Measurements from ENCODE around the gene OXCT1.
A peak's percentile ranks its signal among the peaks of the same experiment; 100 is the strongest.

OXCT1 gene

DNA sequence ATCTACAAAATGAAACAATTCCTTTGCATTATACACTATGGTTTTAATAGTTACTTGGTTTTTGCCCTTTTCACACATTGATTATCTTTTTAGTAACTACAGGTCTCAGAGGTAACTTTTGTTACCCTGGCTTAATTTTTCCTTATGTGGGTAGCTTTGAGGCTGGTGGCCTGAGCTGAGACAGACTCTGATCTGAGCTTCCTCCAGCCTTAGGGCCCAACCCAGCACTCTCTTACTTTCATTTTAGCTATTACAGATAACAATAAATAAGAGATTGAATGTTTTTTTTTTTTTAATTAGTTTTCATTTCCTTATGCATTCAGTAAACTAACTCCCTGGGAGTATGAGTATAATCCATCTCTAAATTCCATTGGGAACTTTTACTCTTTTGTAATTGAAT, 15.1 kb upstream of the OXCT1 start:
- Histone ChIP-seq H3K27me3 (ENCODE audit: control insufficient read depth in 1 of 2, insufficient read depth in 2 of 2, low read length in 2 of 2) (no peaks in the 10 kb centered on the region), H3K27ac (ENCODE audit: low read depth, low read length) (no peak overlapping the region), H3K9ac (ENCODE audit: low read length) (no peak overlapping the region), H3K4me1 (ENCODE audit: insufficient read depth, low read length) (no peaks in the 10 kb centered on the region), H3K4me3 (ENCODE audit: low read depth in 1 of 2, low read length in 2 of 2) (no peak overlapping the region), H3K9me3 (ENCODE audit: low read length) (no peaks in the 10 kb centered on the region), H3K36me3 (ENCODE audit: insufficient read depth, low read length) (no peaks in the 10 kb centered on the region)

DNA sequence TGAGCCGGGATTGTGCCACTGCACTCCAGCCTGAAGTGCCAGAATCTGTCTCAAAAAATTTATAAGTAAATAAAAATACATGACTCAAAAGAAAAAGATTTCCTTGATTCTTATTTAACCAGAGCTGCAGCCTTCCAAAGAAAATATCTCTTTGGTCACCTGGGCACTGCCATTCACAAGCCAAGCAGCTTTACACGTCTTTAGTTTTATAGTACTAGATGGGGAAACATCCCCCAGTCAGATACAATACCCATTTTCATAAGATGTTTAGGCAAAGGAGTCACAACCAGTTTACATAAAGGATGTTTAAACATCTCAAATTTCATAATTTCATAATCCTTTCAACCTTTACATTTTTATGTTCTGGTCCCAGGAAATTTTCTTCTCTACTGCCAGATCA, 13.7 kb upstream of the OXCT1 start:
- Histone ChIP-seq H3K9ac (ENCODE audit: low read length) (no peak overlapping the region), H3K27ac (ENCODE audit: low read depth, low read length) (no peak overlapping the region), H3K4me3 (ENCODE audit: low read depth in 1 of 2, low read length in 2 of 2) (no peak overlapping the region), H3K27me3 (ENCODE audit: control insufficient read depth in 1 of 2, insufficient read depth in 2 of 2, low read length in 2 of 2) (no peaks in the 10 kb centered on the region), H3K4me1 (ENCODE audit: insufficient read depth, low read length) (no peaks in the 10 kb centered on the region), H3K36me3 (ENCODE audit: insufficient read depth, low read length) (no peaks in the 10 kb centered on the region), H3K9me3 (ENCODE audit: low read length) (no peaks in the 10 kb centered on the region)

DNA sequence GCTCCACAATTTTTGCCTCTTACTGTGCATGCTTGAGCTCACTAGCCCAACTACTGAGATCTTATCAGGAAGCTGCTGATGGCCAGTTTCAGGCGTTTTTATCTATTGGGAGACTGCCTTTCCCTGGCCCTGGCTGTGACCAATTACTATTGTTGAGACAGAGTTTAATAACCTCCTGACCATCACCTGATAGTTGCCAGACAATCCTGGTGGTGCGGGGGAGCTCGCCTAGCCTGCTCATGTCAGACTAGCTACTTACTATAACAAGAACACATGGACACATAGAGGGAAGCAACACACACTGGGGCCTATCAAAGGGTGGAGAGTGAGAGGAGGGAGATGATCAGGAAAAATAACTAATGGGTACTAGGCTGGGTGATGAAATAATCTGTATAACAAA, 13.0 kb upstream of the OXCT1 start:
- Histone ChIP-seq H3K27ac (ENCODE audit: low read depth, low read length) (no peak overlapping the region), H3K27me3 (ENCODE audit: control insufficient read depth in 1 of 2, insufficient read depth in 2 of 2, low read length in 2 of 2) (no peaks in the 10 kb centered on the region), H3K9me3 (ENCODE audit: low read length) (no peaks in the 10 kb centered on the region), H3K4me1 (ENCODE audit: insufficient read depth, low read length) (no peaks in the 10 kb centered on the region), H3K4me3 (ENCODE audit: low read depth in 1 of 2, low read length in 2 of 2) (no peak overlapping the region), H3K36me3 (ENCODE audit: insufficient read depth, low read length) (no peaks in the 10 kb centered on the region), H3K9ac (ENCODE audit: low read length) (no peak overlapping the region)

DNA sequence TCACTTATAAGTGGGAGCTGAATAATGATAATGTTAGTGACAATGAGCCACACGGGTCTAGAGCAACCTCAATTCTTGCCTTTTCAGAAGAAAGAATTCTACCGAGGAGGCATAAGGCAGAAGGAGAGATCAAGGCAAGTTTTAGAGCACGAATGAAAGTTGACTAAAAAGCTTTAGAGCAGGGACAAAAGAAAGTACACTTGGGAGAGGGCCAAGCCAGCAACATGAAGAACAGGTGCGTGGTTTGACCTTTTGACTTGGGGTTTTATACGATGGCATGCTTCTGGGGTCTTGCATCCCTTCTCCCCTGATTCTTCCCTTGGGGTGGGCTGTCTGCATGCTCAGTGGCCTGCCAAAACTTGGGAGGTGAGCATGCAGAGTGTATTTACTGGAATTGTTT, 12.5 kb upstream of the OXCT1 start:
- no peaks in the 10 kb centered on the region for H3K36me3 ChIP-seq (ENCODE audit: insufficient read depth, low read length)
- no peak overlapping the region for H3K9ac ChIP-seq (ENCODE audit: low read length)
- H3K27ac ChIP-seq (ENCODE audit: low read depth, low read length), result no peak overlapping the region
- no peaks in the 10 kb centered on the region for H3K4me1 ChIP-seq (ENCODE audit: insufficient read depth, low read length)
- no peaks in the 10 kb centered on the region for H3K9me3 ChIP-seq (ENCODE audit: low read length)
- no peak overlapping the region for H3K4me3 ChIP-seq (ENCODE audit: low read depth in 1 of 2, low read length in 2 of 2)
- H3K27me3 ChIP-seq (ENCODE audit: control insufficient read depth in 1 of 2, insufficient read depth in 2 of 2, low read length in 2 of 2), result no peaks in the 10 kb centered on the region

DNA sequence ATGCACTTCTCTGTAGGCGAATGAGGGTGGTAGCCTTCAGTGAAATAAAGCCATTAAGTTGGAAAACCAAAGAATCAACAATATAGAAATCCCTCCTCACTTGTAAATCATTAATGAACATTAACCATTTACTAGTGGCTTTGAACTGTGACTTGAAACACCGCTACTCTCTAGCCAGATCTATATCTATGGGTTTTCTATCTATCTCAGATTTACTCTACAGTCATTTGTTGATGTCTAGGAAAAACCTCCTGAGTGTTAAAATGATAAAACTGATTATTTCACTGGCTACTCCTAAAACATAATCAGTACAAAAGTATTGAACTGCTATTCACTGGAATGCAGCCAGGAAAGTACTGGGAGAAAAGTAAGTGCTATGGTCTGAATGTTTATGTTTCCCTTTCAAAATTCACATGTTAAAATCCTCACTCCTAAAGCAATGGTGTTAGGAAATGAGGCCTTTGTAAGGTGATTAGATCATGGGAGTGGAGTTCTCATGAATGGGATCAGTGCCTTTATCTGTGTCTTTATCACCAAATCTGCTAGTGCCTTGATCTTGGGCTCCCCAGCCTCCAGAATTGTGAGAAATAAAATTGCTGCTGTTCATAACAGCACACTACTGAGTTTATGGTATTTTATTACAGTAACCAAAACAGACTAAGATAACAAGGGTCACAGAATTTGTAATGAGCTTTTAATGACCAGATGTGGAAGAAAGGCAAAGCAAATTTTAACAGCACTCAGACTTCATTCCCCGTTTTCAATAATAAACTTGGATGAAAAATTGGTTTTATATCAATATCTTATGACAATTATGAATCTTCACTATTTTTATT, 8.6 kb upstream of the OXCT1 start:
- H3K36me3 ChIP-seq (ENCODE audit: insufficient read depth, low read length), result no peaks in the 10 kb centered on the region
- H3K4me1 ChIP-seq (ENCODE audit: insufficient read depth, low read length), result no peaks in the 10 kb centered on the region
- H3K27me3 ChIP-seq (ENCODE audit: control insufficient read depth in 1 of 2, insufficient read depth in 2 of 2, low read length in 2 of 2), result no peaks in the 10 kb centered on the region
- H3K27ac ChIP-seq (ENCODE audit: low read depth, low read length), result no peak overlapping the region
- no peaks in the 10 kb centered on the region for H3K9me3 ChIP-seq (ENCODE audit: low read length)
- H3K9ac ChIP-seq (ENCODE audit: low read length), result no peak overlapping the region
- no peak overlapping the region for H3K4me3 ChIP-seq (ENCODE audit: low read depth in 1 of 2, low read length in 2 of 2)

DNA sequence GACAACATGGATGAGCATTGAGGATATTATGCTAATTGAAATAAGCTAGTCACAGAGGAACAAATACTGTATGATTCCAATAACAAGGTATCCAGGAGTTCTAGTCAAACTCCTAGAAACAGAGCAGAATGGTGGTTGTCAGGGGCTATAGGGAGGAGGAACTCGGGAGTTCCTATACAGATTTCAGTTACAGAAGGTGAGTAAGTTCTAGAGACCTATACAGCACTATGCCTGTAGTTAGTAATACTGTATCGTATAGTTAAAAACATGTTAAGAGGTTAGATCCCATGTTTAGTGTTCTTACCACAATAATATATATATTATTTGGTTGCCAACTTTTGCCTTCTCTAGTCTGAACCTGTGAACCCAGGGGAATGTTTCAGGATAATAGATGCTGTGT, 7.9 kb upstream of the OXCT1 start:
- Histone ChIP-seq H3K9me3 (ENCODE audit: low read length) (no peaks in the 10 kb centered on the region), H3K27ac (ENCODE audit: low read depth, low read length) (no peak overlapping the region)

DNA sequence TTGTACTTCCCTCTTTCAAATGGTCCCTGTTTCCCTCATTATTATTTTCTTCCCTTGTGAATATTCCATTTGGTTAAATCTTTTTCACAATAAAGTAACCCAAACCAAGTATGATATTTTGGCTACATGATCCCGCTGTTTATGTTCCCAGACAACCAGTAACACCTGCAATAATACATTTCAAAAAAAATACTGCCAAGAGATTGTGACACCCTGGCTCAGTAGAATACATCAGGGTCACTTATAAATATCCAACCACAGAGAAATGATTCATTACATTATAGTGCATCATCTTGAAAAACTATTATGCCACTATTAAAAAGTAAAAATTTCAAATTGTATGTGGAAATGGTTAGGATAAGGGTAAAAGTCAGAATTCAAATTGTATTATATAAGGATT, 7.2 kb upstream of the OXCT1 start:
- Histone ChIP-seq H3K4me1 (ENCODE audit: insufficient read depth, low read length) (no peaks in the 10 kb centered on the region), H3K27me3 (ENCODE audit: control insufficient read depth in 1 of 2, insufficient read depth in 2 of 2, low read length in 2 of 2) (no peaks in the 10 kb centered on the region), H3K9ac (ENCODE audit: low read length) (no peak overlapping the region), H3K27ac (ENCODE audit: low read depth, low read length) (no peak overlapping the region), H3K9me3 (ENCODE audit: low read length) (no peaks in the 10 kb centered on the region), H3K36me3 (ENCODE audit: insufficient read depth, low read length) (no peaks in the 10 kb centered on the region), H3K4me3 (ENCODE audit: low read depth in 1 of 2, low read length in 2 of 2) (no peak overlapping the region)

More for the DNA sequence above, 7.9 kb upstream of the OXCT1 start:
- Histone ChIP-seq H3K36me3 (ENCODE audit: insufficient read depth, low read length) (no peaks in the 10 kb centered on the region), H3K27me3 (ENCODE audit: control insufficient read depth in 1 of 2, insufficient read depth in 2 of 2, low read length in 2 of 2) (no peaks in the 10 kb centered on the region), H3K4me3 (ENCODE audit: low read depth in 1 of 2, low read length in 2 of 2) (no peak overlapping the region), H3K9ac (ENCODE audit: low read length) (no peak overlapping the region), H3K4me1 (ENCODE audit: insufficient read depth, low read length) (no peaks in the 10 kb centered on the region)

DNA sequence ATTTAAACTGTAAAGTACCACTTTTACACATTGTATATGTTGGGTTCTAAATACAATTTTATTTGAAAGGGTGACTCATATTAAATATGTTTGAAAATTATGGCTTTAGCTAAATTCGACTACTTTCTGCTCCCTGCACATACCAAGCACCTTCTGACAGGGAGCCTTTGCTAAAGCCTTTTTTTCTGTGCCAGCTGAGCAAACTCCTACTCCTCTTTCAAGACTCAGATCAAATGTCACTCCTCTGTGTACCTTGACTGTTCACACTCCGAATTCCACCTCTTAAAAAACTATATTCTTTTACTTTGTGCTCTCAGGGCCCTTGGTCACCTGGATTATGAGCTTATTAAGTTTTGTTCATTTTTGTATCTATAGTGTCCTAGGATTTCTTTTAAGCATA, 6.5 kb upstream of the OXCT1 start:
- Histone ChIP-seq H3K27ac (ENCODE audit: low read depth, low read length) (no peak overlapping the region), H3K9ac (ENCODE audit: low read length) (no peak overlapping the region), H3K36me3 (ENCODE audit: insufficient read depth, low read length) (no peaks in the 10 kb centered on the region), H3K4me1 (ENCODE audit: insufficient read depth, low read length) (peaks cover 2% of the 10 kb centered on the region), H3K27me3 (ENCODE audit: control insufficient read depth in 1 of 2, insufficient read depth in 2 of 2, low read length in 2 of 2) (no peaks in the 10 kb centered on the region), H3K4me3 (ENCODE audit: low read depth in 1 of 2, low read length in 2 of 2) (no peak overlapping the region), H3K9me3 (ENCODE audit: low read length) (no peaks in the 10 kb centered on the region)

DNA sequence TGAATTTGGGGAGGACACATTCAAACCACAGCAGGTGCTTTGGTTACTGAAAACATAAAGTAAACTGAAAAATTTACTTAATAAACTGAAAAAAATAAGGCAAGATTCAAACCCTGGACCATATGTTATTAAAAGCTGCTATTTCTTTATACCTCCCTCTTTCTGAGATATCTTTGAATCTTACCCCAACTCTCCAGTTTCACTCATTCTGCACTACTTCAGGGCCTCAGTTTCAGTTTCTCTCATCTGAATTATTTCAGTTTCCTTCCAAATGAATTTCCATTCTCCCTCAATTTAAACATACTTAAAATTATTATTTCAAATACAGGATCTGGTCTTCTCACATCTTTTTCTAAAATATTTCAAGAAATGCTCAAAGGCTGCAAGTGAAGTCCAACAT, 4.9 kb upstream of the OXCT1 start:
- Histone ChIP-seq H3K27ac (ENCODE audit: low read depth, low read length) (no peak overlapping the region), H3K36me3 (ENCODE audit: insufficient read depth, low read length) (no peaks in the 10 kb centered on the region), H3K4me1 (ENCODE audit: insufficient read depth, low read length) (peaks cover 14% of the 10 kb centered on the region), H3K9ac (ENCODE audit: low read length) (no peak overlapping the region), H3K9me3 (ENCODE audit: low read length) (no peaks in the 10 kb centered on the region), H3K27me3 (ENCODE audit: control insufficient read depth in 1 of 2, insufficient read depth in 2 of 2, low read length in 2 of 2) (no peaks in the 10 kb centered on the region), H3K4me3 (ENCODE audit: low read depth in 1 of 2, low read length in 2 of 2) (no peak overlapping the region)

DNA sequence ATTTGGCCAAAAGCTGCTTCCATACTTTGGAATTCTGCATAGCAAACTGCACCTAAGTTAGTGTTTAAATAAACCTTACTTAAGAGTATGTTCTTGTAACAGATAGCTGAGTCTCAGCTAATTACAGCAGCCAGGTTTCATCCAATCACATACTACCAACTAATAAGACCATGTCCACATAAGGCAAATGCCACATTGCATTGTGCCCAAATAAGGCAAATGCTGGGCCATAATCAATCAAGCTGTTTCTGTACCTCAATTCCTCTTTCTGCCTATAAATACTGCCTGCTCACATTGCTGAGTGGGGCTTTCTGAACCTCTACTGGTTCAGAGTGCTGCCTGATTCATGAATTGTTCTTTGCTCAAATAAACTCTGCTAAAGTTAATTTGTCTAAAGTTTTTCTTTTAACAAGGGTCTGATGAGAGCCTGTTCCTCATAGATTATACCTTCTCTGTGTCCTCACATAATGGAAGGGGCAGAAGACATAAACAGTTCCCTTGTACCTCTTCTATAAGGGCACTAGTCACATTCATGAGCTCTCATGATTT, 4.4 kb upstream of the OXCT1 start:
- Histone ChIP-seq H3K27me3 (ENCODE audit: control insufficient read depth in 1 of 2, insufficient read depth in 2 of 2, low read length in 2 of 2) (no peaks in the 10 kb centered on the region), H3K36me3 (ENCODE audit: insufficient read depth, low read length) (no peaks in the 10 kb centered on the region), H3K9me3 (ENCODE audit: low read length) (no peaks in the 10 kb centered on the region), H3K27ac (ENCODE audit: low read depth, low read length) (no peak overlapping the region), H3K4me1 (ENCODE audit: insufficient read depth, low read length) (peaks cover 14% of the 10 kb centered on the region), H3K4me3 (ENCODE audit: low read depth in 1 of 2, low read length in 2 of 2) (no peak overlapping the region), H3K9ac (ENCODE audit: low read length) (no peak overlapping the region)

DNA sequence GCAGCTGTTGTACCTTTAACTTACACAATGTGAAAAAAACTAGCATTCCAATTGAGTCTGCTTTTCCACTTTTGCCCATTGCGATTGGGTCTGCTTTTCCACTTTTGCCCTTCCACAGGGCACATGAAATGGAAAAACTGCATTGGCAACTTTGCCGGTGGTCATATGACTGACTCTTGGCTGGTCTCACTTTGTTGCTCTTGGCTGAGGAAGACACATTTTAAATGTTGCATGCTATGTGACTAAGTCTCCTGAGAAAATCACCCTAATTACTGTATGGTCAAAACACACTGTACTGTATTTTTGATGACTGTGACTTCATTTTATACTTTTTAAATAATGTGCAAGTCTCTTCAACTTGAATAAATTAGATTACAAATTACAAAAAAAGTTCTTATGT, 1.6 kb upstream of the OXCT1 start:
- no peaks in the 10 kb centered on the region for H3K9me3 ChIP-seq (ENCODE audit: low read length)
- peaks cover 20% of the 10 kb centered on the region for H3K4me1 ChIP-seq (ENCODE audit: insufficient read depth, low read length)
- no peaks in the 10 kb centered on the region for H3K27me3 ChIP-seq (ENCODE audit: control insufficient read depth in 1 of 2, insufficient read depth in 2 of 2, low read length in 2 of 2)
- H3K4me3 ChIP-seq (ENCODE audit: low read depth in 1 of 2, low read length in 2 of 2), result no peak overlapping the region
- H3K9ac ChIP-seq (ENCODE audit: low read length), result no peak overlapping the region
- H3K27ac ChIP-seq (ENCODE audit: low read depth, low read length), result no peak overlapping the region
- H3K36me3 ChIP-seq (ENCODE audit: insufficient read depth, low read length), result no peaks in the 10 kb centered on the region

DNA sequence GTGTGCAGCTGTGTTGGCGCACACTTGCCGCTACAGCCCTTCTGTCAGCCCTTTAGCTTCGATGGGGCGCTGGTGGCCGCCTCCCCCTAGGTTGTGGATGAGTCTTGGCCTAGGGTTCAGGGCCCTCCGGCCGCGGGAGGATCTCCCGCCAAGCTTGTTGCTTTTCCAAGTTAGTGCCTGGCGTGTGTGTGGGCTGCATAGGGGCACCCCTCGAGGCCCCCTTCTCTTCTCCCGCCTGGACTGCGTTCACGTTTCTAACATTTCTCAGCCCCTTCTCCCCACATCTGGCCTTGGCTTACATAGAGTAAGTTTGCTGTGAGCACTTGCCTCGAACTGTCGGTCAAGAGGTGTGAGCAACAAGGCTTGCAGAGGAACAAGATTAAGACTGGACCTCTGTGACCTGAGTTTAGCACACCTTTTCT, 413 bp upstream of the OXCT1 start:
- Histone ChIP-seq H3K27ac (ENCODE audit: low read depth, low read length) (peak overlapping the region; percentile 95), H3K27me3 (ENCODE audit: control insufficient read depth in 1 of 2, insufficient read depth in 2 of 2, low read length in 2 of 2) (no peaks in the 10 kb centered on the region), H3K4me1 (ENCODE audit: insufficient read depth, low read length) (peaks cover 20% of the 10 kb centered on the region), H3K4me3 (ENCODE audit: low read depth in 1 of 2, low read length in 2 of 2) (peak overlapping the region; percentile 70 to 80), H3K9ac (ENCODE audit: low read length) (peak overlapping the region; percentile 10), H3K9me3 (ENCODE audit: low read length) (no peaks in the 10 kb centered on the region), H3K36me3 (ENCODE audit: insufficient read depth, low read length) (no peaks in the 10 kb centered on the region)
